ENCODE measurements around the gene NF2.

- TF ChIP-seq CTCF (IDR thresholded peaks at IDR 0.05) (no peak), POLR2AphosphoS5 (IDR thresholded peaks at IDR 0.05) (no peak), EP300 (IDR thresholded peaks at IDR 0.05) (no peak), POLR2A (IDR thresholded peaks at IDR 0.05) (no peak)
Observed at GRCh38 chr22:29674121-29674520, 70.7 kb downstream of the NF2 start.

Measured in gastroesophageal sphincter (tissue), 3 donors.